ENCODE results near the gene MCF2L2.

- TF ChIP-seq POLR2A (IDR thresholded peaks at IDR 0.05) (no peak), CTCF (IDR thresholded peaks at IDR 0.05) (no peak)
Measured at GRCh38 chr3:183277260-183277659, 151.2 kb downstream of the MCF2L2 start.
